Spinal cord (tissue), 10 donors: Measurements from ENCODE around the gene AFG1L. TPM values are rescaled to one million over a fixed set of nuclear protein-coding genes. Genes with fewer than 3 reads are reported as not detected.
"Not testable (repeated sequence)": the region's sequence is repeated elsewhere in the genome, so short reads cannot be mapped to it uniquely, and the experiment has no call there.

Experiments
- DNase-seq, 6 donors: peaks; one replicate each; pipeline versions ENCODE4 v3.0.0 to v3.0.0-alpha.2; 2013 to 2015; ENCODE audit warnings: low spot score in 6 of 6, low read depth in 4 of 6
- H3K27ac ChIP-seq: one replicate; pipeline ENCODE4 v1.5.1; 2013; ENCODE audit warnings: low read depth, low read length, control low read depth
- H3K27me3 ChIP-seq: one replicate; pipeline ENCODE4 v1.6.1; 2013; ENCODE audit warnings: low read length; ENCODE audit not compliant: control insufficient read depth, insufficient read depth
- H3K36me3 ChIP-seq: one replicate; pipeline ENCODE4 v1.6.1; 2013; ENCODE audit warnings: low read length; ENCODE audit not compliant: control insufficient read depth, insufficient read depth
- H3K4me1 ChIP-seq: one replicate; pipeline ENCODE4 v1.6.1; 2013; ENCODE audit warnings: low read length; ENCODE audit not compliant: control insufficient read depth, insufficient read depth
- H3K4me3 ChIP-seq: one replicate; pipeline ENCODE4 v1.5.1; 2013; ENCODE audit warnings: low read depth, low read length, control low read depth
- H3K9me3 ChIP-seq: one replicate; pipeline ENCODE4 v1.6.1; 2013; ENCODE audit warnings: low read length; ENCODE audit not compliant: control insufficient read depth, insufficient read depth
- WGBS: methylation state at CpG from one replicate; pipeline ENCODE4 v1.1.5; 2013; ENCODE audit warnings: missing lambda C conversion rate; ENCODE audit not compliant: insufficient coverage; 5-methylcytosine and 5-hydroxymethylcytosine counted together
- polyA plus RNA-seq, 2 donors: library from polyadenylated mRNA; unstranded; fragments of 120-200 nt; gene quantifications; one replicate each; pipeline ENCODE4 v1.2.1, GENCODE V29; 2013; ENCODE audit not compliant: insufficient read length in 2 of 2
- total RNA-seq, 2 donors: library from RNA; depleted of rRNA in 1 of 2; stranded (reverse); fragments of 120-200 nt in 1 of 2; fragments of >200 nt in 1 of 2; gene quantifications; one replicate each; pipeline versions ENCODE4 v1.2.3 to v1.2.4, GENCODE V29; 2013 to 2014
- donor health status: healthy.

Gene AFG1L
- total and polyA plus RNA-seq, 4 donors, result 5.6 to 12.0 (median 9.5) TPM

DNA sequence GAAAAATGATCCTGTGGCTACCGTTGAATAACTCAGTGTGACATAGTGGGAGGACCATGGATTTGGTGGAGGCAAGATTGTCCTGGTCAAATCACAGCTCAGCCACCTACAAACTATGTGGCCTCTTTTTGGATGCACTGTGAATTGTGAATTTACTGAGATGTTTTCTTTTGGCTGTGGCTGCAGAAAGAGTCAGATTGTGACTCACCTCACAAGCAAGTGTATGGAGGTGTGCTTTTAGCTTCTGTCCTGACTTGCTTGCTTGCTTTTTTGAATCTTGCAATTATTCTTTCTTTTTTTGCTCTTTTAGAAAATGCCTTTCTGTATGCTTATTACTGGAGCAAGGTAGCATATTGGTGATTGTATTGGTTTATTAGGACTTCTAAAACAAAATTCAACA is 143.0 kb downstream of the AFG1L start:
- 80% methylated on average over 1 of the region's 1 CpG for WGBS
- DNase-seq, result no peak
- H3K36me3 ChIP-seq, result no peaks in the 10 kb centered on the region
- no peak overlapping the region for H3K4me3 ChIP-seq
- no peak overlapping the region for H3K27ac ChIP-seq
- H3K4me1 ChIP-seq, result no peaks in the 10 kb centered on the region
- no peaks in the 10 kb centered on the region for H3K27me3 ChIP-seq
- H3K9me3 ChIP-seq, result no peaks in the 10 kb centered on the region

DNA sequence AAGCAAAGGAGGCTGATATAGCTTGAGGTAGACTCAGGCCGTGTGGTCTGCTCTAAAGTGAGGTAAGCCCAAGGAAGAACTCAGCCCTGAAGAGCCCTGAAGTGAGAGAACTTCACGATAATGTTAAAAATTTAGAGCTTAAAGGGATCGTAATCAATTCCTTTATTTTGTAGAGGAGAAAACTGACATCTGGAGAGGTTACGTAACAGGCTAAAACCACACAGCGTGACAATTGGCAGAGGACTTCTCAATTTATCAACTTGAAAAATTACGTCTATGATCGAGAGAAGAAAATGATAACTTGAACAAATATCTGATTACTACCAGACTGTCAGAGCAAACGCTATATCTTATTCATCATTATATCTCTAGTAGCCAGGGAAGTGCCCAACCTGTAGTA is 144.1 kb downstream of the AFG1L start:
- 100% methylated on average over 1 of the region's 8 CpGs for WGBS

DNA sequence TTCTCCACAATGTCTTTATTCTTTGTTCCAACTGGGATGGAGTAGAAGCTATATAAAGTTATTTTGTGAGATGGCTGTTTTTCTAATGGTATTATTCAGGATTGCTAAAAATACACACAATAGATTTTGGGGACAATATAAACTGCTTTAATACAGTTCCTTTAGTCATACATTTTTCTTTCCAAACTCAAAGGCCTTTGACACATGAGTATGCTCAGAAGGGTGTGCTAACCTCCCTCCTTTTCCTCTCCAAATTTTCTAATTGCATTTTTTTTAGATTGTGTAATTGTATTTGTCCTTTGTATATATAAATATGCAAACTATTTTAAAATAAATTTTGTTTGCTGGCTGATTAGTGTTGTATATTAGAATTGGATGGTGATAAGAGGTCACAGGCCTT is 146.3 kb downstream of the AFG1L start:
- H3K27me3 ChIP-seq, result no peaks in the 10 kb centered on the region
- no peak overlapping the region for H3K4me3 ChIP-seq
- no peak overlapping the region for H3K27ac ChIP-seq

More for the DNA sequence above, 144.1 kb downstream of the AFG1L start:
- Histone ChIP-seq H3K4me1 (no peaks in the 10 kb centered on the region), H3K27ac (no peak overlapping the region), H3K36me3 (no peaks in the 10 kb centered on the region), H3K27me3 (no peaks in the 10 kb centered on the region), H3K4me3 (no peak overlapping the region), H3K9me3 (no peaks in the 10 kb centered on the region)
- DNase-seq, result no peak

GRCh38 chr6:108442770-108443520 is 148.1 kb downstream of the AFG1L start:
- no peak for DNase-seq
- H3K27ac ChIP-seq, result no peak overlapping the region
- no peaks in the 10 kb centered on the region for H3K9me3 ChIP-seq
- H3K36me3 ChIP-seq, result peaks cover 2% of the 10 kb centered on the region
- WGBS, result no CpG with 5 or more reads among the region's 2 CpGs
- H3K4me3 ChIP-seq, result no peak overlapping the region
- no peaks in the 10 kb centered on the region for H3K4me1 ChIP-seq
- no peaks in the 10 kb centered on the region for H3K27me3 ChIP-seq

More for the DNA sequence above, 146.3 kb downstream of the AFG1L start:
- no peak for DNase-seq
- Histone ChIP-seq H3K9me3 (no peaks in the 10 kb centered on the region), H3K4me1 (no peaks in the 10 kb centered on the region), H3K36me3 (peaks cover 2% of the 10 kb centered on the region)

DNA sequence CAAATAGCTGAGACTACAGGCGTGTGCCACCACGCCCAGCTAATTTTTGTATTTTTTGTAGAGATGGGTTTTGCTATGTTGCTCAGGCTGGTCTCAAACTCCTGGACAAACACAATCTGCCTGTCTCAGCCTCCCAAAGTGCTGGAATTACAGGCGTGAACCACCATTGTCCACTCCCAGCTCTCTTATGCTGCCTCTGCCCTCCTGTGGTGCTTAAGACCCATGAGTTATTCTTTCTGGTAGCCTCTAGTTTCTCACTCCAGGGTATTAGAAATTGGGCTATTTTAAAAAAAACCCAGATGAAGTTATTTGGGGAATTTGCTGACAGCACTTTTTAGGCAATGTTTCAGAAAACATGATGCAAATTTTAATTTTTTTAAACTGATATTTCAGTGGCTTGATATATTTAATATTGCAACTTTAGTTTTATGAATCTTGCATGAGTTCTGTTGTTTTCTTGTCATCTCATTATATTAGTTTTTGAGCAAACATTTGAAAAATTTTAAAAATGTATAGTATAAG is 151.8 kb downstream of the AFG1L start:
- H3K9me3 ChIP-seq, result no peaks in the 10 kb centered on the region
- H3K4me1 ChIP-seq, result no peaks in the 10 kb centered on the region
- H3K4me3 ChIP-seq, result no peak overlapping the region
- DNase-seq, result no peak
- H3K27ac ChIP-seq, result no peak overlapping the region
- no peaks in the 10 kb centered on the region for H3K27me3 ChIP-seq
- WGBS, result no CpG with 5 or more reads among the region's 3 CpGs
- peaks cover 2% of the 10 kb centered on the region for H3K36me3 ChIP-seq

DNA sequence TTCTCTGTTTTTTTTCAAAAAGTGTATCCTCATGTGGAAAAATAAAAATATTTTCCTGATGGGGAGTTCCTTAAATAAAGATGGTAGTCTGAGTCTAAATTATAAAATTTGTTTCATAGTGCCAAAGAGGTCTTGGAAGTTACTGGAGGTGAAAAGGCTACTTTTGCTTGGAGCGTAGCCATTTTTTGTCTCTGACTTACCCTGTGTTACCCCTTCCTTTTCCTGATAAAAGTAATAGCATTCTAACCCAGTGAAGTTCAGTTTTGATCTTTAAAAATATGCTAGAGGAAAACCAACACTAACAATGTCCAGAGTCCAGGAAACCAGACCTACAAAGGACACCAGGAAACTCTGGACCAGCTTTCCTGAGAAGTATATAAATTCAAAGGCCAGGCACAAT is 153.6 kb downstream of the AFG1L start:
- Histone ChIP-seq H3K36me3 (peaks cover 2% of the 10 kb centered on the region), H3K27me3 (no peaks in the 10 kb centered on the region), H3K27ac (no peak overlapping the region), H3K4me3 (no peak overlapping the region), H3K9me3 (no peaks in the 10 kb centered on the region), H3K4me1 (no peaks in the 10 kb centered on the region)
- no CpG with 5 or more reads among the region's 1 CpG for WGBS
- no peak for DNase-seq

- not testable (repeated sequence) for H3K4me1 ChIP-seq, H3K27ac ChIP-seq, H3K27me3 ChIP-seq, H3K36me3 ChIP-seq, DNase-seq, H3K4me3 ChIP-seq, H3K9me3 ChIP-seq
- no CpG with 5 or more reads among the region's 1 CpG for WGBS
Observed at GRCh38 chr6:108449717-108450116, 154.9 kb downstream of the AFG1L start.

- Histone ChIP-seq H3K27me3 (no peaks in the 10 kb centered on the region), H3K4me3 (no peak overlapping the region), H3K9me3 (no peaks in the 10 kb centered on the region), H3K27ac (no peak overlapping the region), H3K4me1 (no peaks in the 10 kb centered on the region), H3K36me3 (no peaks in the 10 kb centered on the region)
- DNase-seq, result no peak
- WGBS, result 84% methylated on average over 8 of the region's 8 CpGs
Observed at GRCh38 chr6:108451816-108452215, 157.0 kb downstream of the AFG1L start.

GRCh38 chr6:108452711-108453195 is 157.9 kb downstream of the AFG1L start:
- no peaks in the 10 kb centered on the region for H3K9me3 ChIP-seq
- H3K27me3 ChIP-seq, result no peaks in the 10 kb centered on the region
- peak in 2 of 6 donors; percentile 44 to 61 for DNase-seq
- no peaks in the 10 kb centered on the region for H3K4me1 ChIP-seq
- H3K27ac ChIP-seq, result no peak overlapping the region
- no peaks in the 10 kb centered on the region for H3K36me3 ChIP-seq
- 30% methylated on average over 4 of the region's 4 CpGs for WGBS
- no peak overlapping the region for H3K4me3 ChIP-seq

DNA sequence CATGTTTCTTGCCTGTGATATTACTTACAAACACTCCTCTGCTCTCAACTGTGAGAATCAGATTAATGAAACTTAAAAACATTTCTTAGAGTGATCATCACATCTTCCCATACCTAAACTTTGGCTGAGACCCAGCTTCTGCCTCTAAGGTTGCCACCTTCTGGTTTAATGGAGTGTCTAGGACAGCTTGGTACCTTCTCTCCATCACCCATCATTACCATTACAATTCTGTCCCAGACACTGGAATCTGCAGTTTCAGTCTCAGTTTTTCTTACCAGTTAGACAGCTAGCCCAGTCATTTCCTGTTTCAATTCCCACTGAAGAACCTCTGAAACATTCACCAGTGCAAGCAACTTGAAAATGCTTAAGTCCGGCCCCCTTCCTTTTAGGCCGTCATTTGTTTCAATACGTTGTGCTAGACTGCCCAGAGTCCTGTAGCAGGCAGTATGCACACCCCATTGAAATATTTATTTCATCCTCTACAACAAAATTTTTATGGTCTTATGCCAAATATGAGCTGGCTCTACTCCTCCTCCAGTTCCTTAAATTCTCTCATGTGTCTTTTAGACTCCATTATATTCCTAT is 158.8 kb downstream of the AFG1L start:
- H3K4me1 ChIP-seq, result no peaks in the 10 kb centered on the region
- no peak overlapping the region for H3K4me3 ChIP-seq
- H3K27me3 ChIP-seq, result no peaks in the 10 kb centered on the region
- H3K9me3 ChIP-seq, result no peaks in the 10 kb centered on the region
- 69% methylated on average over 3 of the region's 3 CpGs for WGBS
- H3K27ac ChIP-seq, result no peak overlapping the region
- DNase-seq, result no peak
- H3K36me3 ChIP-seq, result no peaks in the 10 kb centered on the region
